Ishikawa (cell line): ENCODE results near the gene PTK6.

Experiments used
- CEBPB ChIP-seq: IDR thresholded peaks from 2 replicates; pipeline ENCODE4 v1.6.1; 2012
- CREB1 ChIP-seq: IDR thresholded peaks from 2 replicates; pipeline ENCODE4 v1.6.1; 2012; ENCODE audit warnings: low read depth
- EGR1 ChIP-seq: IDR thresholded peaks from 2 replicates; pipeline ENCODE4 v1.6.1; 2012
- EP300 ChIP-seq: IDR thresholded peaks from 2 replicates; pipeline ENCODE4 v1.6.1; 2012; ENCODE audit warnings: borderline replicate concordance
- FOXM1 ChIP-seq: IDR thresholded peaks from 2 replicates; pipeline ENCODE4 v1.6.1; 2012; ENCODE audit warnings: low read depth, borderline replicate concordance
- NFIC ChIP-seq: IDR thresholded peaks from 2 replicates; pipeline ENCODE4 v1.6.1; 2012
- RAD21 ChIP-seq: IDR thresholded peaks from 2 replicates; pipeline ENCODE4 v1.6.1; 2012; ENCODE audit warnings: low read depth
- REST ChIP-seq: IDR thresholded peaks from 2 replicates; pipeline ENCODE4 v1.6.1; 2012; ENCODE audit warnings: low read depth, mild to moderate bottlenecking
- TAF1 ChIP-seq: IDR thresholded peaks from 2 replicates; pipeline ENCODE4 v1.6.1; 2012; ENCODE audit warnings: low read depth, mild to moderate bottlenecking
- TCF12 ChIP-seq: IDR thresholded peaks from 2 replicates; pipeline ENCODE4 v1.6.1; 2012; ENCODE audit warnings: low read depth
- TEAD4 ChIP-seq: IDR thresholded peaks from 2 replicates; pipeline ENCODE4 v1.6.1; 2012
- USF1 ChIP-seq: IDR thresholded peaks from 2 replicates; pipeline ENCODE4 v1.6.1; 2012
- YY1 ChIP-seq: IDR thresholded peaks from 2 replicates; pipeline ENCODE4 v1.6.1; 2012; ENCODE audit warnings: low read depth
- ZBTB7A ChIP-seq: IDR thresholded peaks from 2 replicates; pipeline ENCODE4 v1.6.1; 2012; ENCODE audit warnings: low read depth
- TF ChIP-seq, protein P1 (sequence below): IDR thresholded peaks from 2 replicates; pipeline ENCODE4 v1.6.1; 2012

Gene PTK6

DNA sequence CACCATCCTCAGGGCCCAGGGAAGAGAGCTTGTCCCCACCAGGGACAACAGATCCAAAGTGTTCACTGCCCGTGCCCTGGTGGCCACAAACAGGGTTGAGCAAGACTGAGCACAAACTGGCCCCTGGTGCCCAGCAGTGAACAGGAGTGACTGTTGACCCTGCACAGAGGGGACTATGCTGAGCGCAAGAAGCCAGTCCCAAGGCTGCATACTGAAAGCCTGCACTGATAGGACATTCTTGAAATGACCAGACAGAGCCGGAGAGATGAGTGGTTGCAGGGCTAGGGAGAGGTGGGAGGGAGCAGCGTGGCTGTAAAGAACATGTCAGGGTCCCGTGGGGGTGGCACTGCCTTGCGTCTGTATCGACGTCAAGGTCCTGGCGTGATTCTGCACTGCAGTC, 13.9 kb upstream of the PTK6 start:
- TF ChIP-seq TAF1: no peak

DNA sequence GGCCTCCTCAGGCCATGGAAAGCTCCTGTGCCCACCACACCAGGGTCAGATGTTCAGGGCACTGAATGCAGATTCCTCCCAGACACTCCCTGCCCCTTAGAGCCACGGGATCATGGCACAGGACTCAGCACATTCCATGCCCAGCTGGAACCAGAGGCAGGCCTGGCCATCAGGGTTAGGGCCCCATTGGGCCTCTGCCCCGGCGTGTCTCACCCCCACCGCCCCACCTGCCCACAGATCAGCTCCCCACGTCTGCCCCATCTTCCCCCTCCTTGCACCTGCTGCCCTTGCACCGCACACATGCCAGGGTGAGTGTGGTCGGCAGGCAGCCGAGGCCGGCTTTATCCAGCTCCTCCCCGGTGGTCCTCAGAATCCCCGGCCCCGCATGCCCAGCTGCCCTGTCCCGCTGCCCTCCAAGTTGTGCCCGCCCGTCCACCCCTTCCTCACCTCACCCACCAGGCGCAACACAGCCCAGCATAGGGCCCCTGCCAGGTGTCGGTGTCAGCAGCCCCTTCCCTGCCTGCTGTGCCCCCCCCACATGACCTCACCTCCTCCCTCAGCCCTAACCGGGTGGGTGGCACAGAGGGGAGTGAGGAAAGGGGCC, 12.6 kb upstream of the PTK6 start:
- no peak for TF ChIP-seq NFIC
- no peak for TF ChIP-seq ZBTB7A
- no peak for TF ChIP-seq CEBPB
- TF ChIP-seq TEAD4: no peak
- no peak for TF ChIP-seq EGR1
- TF ChIP-seq TAF1: no peak
- no peak for TF ChIP-seq REST
- no peak for TF ChIP-seq USF1
- TF ChIP-seq EP300: no peak
- TF ChIP-seq TCF12: no peak

GRCh38 chr20:63549019-63549418, 11.8 kb upstream of the PTK6 start:
- TF ChIP-seq ZBTB7A: no peak
- TF ChIP-seq, protein P1, sequence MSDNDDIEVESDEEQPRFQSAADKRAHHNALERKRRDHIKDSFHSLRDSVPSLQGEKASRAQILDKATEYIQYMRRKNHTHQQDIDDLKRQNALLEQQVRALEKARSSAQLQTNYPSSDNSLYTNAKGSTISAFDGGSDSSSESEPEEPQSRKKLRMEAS: no peak

DNA sequence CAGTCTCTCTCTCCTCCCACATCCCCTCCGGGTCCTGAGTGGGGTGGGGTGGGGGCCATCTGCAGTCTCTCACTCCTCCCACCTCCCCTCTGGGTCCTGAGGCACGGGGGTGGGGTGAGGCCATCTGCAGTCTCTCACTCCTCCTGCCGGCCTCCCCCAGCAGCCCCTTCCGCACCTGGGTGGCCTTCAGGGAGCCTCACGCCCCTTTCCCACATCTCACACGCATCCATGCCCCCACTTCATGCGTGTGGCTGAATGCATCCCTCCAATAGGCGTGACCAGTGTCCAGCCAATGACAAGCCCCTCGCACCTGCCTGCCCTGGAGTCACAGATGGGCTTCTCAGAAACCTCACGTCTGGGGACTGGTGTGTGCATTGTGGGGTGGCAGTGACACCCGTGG, 11.4 kb upstream of the PTK6 start:
- no peak for TF ChIP-seq TAF1
- TF ChIP-seq TEAD4: no peak
- no peak for TF ChIP-seq CREB1
- no peak for TF ChIP-seq TCF12
- TF ChIP-seq USF1: no peak
- TF ChIP-seq EP300: no peak
- TF ChIP-seq, protein P1: no peak
- TF ChIP-seq ZBTB7A: no peak
- TF ChIP-seq EGR1: no peak
- TF ChIP-seq REST: no peak
- TF ChIP-seq NFIC: no peak
- TF ChIP-seq CEBPB: no peak
- TF ChIP-seq RAD21: no peak
- TF ChIP-seq FOXM1: no peak
- TF ChIP-seq YY1: no peak

DNA sequence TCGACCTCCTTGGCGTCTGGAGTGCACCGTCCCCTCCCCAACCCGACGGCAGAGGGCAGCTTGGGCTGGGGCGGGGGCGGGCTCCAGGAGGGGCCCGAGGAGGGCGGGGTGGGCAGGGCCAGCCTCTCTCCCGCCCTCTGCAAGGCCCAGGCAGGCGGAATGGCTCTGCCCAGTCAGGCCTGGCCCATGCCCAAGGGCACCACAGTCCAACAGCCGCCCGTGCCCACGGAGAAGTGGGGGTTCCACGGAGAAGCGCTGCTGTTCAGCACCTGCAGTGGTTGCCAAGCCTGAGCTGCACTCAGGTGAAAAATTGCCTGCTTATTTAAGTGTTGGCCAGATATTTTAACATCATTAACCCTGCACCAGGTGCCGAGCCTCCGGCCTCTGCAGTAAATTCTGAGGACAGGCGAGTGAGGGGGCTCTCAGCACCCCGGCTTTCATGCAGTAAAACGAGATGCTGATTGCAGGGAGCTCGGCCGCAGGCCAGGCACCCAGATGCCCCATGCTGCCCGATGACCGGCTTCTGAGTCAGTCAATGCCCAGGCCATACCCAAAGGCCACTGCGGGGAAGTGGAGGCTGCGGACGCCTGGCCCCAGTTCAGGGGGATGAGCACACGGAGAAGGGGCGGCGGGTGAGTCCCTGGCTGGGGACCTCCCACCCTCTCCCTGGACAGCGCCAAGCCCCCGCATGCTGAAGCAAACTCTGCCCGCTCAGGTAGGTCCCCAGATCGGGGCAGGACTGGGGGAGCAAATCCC, 10.7 kb upstream of the PTK6 start, which contains the start of gene SRMS:
Gene SRMS, minus strand, starts transcription at position 25 of the 756 bp plus-strand sequence. CDS start 286 bp downstream, outside the sequence.
- TF ChIP-seq, protein P1: peak; percentile 41; the same call in 1 of the 2 replicates
- TF ChIP-seq NFIC: peak; percentile 63; the same call in 1 of the 2 replicates
- peak; percentile 56; the same call in 1 of the 2 replicates for TF ChIP-seq EP300
- peak; percentile 8; the same call in 1 of the 2 replicates for TF ChIP-seq EGR1
- peak; percentile 68 for TF ChIP-seq TCF12
- TF ChIP-seq TAF1: no peak; the same call in 1 of the 2 replicates

GRCh38 chr20:63546956-63547724, 10.0 kb upstream of the PTK6 start:
- TF ChIP-seq ZBTB7A (peak; percentile 49; the same call in 1 of the 2 replicates), TAF1 (no peak)
